GM12891 (cell line): ENCODE data around the gene DOCK7.

Source experiments
- POLR2A ChIP-seq: IDR thresholded peaks from 2 replicates; pipeline ENCODE4 v1.6.1; 2011; ENCODE audit warnings: low read depth, low read length, control low read depth
- TAF1 ChIP-seq: IDR thresholded peaks from 2 replicates; pipeline ENCODE4 v1.6.1; 2011; ENCODE audit warnings: low read depth, low read length, control low read depth

- TF ChIP-seq TAF1 (no peak), POLR2A (no peak)
Observed at GRCh38 chr1:62434618-62435001, 253.6 kb downstream of the DOCK7 start.
